Measurements from ENCODE around the gene STAT5A.
"Not testable (repeated sequence)": the region's sequence is repeated elsewhere in the genome, so short reads cannot be mapped to it uniquely, and the experiment has no call there.

Gene STAT5A

DNA sequence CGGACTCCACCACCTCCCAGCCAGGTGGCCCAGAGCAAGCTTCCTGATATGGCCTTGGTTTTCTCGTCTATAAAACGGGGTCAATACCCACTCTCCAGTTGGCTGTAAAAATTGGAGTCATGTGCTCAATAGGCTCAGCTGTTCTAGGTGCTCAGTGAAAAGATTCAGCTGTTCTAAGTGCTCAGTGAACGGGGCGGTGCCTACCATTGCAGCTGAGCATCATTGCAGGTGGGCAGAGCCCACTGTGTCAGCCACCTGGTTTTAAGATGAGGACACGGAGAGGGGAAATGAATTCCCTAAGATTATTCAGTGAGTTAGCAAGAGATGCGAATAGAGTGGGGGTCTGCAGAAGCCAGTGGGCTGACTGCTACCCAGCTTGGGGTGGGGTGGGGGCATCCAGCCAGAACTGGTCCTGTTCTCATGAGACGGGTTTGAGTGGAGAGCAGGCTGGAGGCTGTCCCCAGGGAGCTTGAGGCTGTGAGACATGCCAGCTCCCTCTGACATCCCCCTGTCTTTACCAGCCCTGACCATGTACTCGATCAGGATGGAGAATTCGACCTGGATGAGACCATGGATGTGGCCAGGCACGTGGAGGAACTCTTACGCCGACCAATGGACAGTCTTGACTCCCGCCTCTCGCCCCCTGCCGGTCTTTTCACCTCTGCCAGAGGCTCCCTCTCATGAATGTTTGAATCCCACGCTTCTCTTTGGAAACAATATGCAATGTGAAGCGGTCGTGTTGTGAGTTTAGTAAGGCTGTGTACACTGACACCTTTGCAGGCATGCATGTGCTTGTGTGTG lies 21.9 kb downstream of the STAT5A start:
- no peak for DNase-seq

DNA sequence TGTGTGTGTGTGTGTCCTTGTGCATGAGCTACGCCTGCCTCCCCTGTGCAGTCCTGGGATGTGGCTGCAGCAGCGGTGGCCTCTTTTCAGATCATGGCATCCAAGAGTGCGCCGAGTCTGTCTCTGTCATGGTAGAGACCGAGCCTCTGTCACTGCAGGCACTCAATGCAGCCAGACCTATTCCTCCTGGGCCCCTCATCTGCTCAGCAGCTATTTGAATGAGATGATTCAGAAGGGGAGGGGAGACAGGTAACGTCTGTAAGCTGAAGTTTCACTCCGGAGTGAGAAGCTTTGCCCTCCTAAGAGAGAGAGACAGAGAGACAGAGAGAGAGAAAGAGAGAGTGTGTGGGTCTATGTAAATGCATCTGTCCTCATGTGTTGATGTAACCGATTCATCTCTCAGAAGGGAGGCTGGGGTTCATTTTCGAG lies 22.5 kb downstream of the STAT5A start:
- DNase-seq: no peak

DNA sequence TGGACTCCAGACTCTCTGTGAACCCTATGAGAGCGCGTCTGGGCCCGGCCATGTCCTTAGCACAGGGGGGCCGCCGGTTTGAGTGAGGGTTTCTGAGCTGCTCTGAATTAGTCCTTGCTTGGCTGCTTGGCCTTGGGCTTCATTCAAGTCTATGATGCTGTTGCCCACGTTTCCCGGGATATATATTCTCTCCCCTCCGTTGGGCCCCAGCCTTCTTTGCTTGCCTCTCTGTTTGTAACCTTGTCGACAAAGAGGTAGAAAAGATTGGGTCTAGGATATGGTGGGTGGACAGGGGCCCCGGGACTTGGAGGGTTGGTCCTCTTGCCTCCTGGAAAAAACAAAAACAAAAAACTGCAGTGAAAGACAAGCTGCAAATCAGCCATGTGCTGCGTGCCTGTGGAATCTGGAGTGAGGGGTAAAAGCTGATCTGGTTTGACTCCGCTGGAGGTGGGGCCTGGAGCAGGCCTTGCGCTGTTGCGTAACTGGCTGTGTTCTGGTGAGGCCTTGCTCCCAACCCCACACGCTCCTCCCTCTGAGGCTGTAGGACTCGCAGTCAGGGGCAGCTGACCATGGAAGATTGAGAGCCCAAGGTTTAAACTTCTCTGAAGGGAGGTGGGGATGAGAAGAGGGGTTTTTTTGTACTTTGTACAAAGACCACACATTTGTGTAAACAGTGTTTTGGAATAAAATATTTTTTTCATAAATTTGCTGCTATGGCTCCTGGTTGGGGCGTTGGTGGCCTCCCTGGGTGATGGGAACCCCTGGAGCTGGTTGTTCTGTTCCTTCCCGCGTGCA lies 23.1 kb downstream of the STAT5A start:
- DNase-seq: peak; percentile 83

DNA sequence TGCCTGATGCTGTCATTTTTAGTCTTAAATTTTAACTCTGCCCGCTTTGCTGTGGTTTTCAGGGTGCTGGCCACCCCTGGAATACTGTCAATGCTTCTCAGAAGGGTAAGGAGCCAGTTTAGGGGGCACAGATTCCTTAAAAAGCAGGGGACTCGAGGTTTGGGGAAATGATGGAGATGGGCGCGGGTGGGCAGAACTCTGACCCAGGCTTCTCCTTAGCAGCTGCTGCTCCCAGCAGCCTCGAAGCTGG lies 23.7 kb downstream of the STAT5A start:
- no peak for DNase-seq

DNA sequence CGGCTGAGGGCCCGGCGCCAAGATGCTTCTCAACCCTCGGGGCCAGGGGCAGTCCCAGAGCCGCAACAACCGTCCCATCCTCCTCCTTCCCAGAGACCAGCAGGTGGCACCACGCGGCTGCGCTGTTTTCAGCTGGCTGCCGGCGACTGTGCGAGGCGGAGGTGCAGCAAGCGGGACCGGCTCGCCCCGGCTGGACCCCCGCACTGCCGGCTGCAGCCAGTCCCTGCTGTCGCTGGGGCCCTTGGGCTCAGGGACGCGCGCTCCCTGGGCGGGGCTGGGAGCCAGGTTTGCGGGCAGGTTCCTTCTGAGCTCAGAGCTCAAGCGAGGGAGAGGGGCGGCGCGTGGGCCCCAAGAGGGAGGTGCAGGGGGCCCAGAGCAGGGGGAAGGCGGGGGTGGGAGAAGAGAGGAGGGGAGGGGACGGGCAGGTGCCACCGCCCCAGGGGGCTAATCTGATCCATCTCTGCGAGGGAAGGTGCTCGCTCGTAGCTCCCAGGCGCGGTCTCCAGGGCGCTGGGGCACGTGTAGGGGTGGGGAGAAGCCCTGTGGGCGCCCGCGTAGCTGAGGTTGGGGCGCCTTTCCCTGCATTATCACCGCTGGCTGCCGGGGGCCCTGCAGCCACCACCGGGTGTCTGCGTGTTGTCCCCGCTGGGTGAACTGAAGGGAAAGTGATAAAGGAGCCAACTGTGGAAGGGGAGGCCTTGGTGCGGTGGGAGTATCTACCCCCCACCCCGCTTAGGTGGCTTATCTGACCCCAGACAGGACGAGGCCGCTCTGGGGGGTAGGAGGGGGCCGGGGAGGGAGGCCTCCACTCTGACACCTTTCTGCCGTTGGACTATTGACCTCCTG lies 24.2 kb downstream of the STAT5A start:
- DNase-seq: peak; percentile 86

DNA sequence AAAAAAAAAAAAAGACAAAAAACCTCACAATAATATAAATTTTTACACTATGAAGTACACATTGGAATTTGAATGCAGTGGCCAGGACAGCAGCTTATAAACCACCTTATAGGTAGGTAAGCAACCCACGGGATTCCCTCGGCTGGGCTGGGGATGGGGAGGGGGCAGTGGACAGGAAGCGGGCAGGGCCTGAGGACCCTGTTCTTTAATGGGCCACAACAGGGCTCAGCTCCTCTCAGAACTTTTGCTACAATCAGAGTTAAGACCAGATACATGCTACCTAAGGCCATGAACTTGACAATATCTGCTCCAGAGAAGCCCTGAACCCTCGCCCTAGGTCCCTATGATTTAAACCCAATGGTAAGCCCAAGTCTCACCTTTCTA lies 25.1 kb downstream of the STAT5A start:
- DNase-seq: no peak

DNA sequence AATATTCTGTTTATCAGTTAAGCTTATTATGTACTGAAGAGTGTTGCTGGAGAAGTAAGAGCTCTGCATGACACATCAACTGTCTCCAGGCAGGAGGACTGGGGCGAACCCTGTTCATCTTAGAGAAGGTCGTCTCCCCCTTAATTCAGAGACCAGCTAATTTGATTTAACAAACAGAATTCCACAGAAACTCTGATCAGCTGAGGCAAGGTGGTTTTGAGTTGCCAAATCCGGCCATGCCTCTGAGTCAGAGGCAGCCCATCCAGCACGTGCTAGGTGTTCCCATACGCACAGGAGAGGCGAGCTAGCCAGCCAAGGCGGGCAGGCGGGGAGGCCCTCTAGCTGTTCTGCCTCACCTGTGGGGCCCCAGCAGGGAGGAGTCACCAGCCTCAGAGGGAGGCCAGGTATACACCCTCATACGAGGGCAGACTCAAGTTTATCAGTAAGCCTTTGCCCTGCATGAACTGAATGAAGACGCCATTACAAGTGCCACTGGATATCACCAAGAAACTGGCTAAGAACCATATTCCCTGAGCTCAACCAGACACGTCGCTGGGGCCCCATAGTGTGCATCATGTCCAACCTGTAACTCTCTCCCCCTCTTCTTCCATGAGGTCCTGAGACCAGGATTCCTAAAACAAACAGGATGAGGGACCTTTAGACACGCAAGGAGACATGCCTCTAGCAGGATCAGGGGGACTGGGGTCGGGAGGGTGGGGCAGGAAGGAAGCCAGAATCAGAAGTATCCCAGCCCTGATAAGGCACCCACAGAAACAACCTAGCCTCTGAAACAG lies 25.7 kb downstream of the STAT5A start:
- no peak for DNase-seq

DNA sequence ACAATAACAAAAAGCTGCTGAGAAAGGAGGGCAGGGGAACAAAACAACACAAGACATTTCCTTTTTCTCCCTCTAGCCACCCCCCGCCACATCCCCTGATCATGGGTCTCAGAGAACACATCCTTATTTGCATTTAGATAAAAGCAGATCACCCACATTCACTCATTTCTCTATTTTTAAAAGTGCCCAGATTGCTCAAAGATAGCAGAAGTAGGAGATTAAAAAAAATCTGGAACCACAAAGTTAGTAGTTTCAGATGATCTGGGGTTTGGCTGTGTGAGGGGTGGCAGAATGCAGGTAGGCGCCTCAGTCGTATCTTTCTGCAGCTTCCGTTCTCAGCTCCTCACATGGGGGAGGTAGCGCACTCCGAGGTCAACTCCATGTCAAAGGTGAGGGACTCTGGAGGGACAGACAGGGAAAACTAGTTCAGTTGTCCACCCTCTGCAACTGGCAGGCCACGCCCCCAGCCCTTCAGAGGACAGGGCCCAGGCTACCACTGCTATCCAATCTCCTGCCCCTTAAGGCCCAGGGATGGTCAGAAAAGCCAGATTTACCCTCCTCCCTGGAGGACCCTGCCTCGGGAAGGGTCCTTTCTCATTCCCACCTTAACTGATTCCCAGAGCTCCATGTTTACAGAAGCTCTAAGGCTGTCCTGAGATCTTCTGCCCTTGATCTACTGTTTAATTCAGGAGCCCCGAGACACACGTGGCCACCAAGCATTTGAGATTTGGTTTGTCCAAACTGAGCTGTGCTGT lies 27.3 kb downstream of the STAT5A start:
- no peak for DNase-seq

DNA sequence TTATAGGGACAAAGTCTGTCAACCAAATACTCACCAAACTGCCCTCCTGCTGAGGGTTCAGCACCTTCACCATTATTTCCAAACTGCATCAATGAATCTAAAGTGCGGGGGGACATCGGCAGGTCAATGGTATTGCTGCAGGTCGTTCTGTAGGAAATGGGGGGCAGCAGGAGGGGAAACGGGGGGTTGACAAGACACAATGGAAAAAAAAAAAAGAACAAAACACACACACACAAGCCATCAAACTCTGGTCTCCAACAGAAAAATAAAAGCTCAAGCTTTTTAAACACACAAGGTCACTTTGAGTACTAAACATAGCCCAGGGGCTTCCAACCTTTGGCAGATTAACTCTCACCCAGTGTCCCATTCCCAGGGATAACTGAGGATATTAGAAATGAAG lies 28.5 kb downstream of the STAT5A start:
- DNase-seq: no peak

DNA sequence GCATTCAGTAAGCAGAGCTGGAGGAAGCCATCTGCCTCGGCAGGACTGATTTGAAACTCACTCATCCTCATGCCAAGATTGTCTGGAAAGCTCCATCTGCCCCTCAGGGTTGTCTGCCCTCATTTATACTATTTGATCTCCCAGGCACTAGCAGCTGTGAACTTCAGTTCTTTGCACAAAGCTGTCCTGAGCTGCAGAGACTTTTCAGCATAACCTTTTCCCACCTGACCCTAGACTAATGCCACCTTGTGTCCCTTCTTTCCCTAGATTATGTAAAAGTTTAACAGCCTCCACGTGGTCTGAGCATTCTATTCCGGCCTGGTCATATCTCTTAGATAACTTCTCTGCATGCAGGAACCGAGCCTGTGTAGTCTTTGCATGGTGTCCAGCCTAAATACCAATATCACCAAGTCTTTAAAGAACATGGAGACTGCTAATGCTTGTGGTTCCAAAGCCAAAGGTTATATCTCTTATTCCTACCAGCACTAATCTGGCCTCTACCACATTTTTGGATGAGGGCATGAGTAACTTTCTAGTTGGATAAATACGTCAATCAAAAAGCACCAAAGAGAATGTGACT lies 29.1 kb downstream of the STAT5A start:
- no peak for DNase-seq

DNA sequence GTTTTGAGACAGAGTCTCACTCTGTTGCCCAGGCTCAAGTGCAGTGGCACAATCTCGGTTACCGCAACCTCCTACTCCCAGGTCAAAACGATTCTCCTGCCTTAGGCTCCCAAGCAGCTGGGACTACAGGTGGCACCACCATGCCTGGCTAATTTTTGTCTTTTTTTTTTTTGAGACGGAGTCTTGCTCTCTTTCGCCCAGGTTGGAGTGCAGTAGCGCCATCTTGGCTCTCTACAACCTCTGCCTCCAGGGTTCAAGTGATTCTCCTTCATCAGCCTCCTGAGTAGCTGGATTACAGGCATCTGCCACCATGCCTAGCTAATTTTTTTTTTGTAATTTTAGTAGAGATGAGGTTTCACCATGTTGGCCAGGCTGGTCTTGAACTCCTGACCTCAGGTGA lies 29.7 kb downstream of the STAT5A start:
- not testable (repeated sequence) for DNase-seq

DNA sequence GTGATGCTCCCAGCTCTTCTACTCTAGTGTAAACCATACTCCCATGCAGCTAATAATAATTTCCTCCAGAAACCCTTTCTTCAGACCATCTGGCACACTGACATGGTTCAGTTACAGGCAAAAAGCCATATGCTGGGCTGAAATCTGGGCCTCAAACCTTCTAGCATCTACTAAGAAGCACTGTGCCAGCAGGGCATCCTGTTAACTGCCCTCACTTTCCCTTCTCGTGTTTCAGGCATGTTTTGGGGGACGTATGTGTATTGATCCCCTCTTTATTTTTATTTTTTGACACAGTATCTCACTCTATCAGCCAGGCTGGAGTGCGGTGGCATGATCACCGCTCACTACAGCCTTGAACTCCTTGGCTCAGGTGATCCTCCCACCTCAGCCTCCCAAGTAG lies 33.3 kb downstream of the STAT5A start:
- DNase-seq: no peak

DNA sequence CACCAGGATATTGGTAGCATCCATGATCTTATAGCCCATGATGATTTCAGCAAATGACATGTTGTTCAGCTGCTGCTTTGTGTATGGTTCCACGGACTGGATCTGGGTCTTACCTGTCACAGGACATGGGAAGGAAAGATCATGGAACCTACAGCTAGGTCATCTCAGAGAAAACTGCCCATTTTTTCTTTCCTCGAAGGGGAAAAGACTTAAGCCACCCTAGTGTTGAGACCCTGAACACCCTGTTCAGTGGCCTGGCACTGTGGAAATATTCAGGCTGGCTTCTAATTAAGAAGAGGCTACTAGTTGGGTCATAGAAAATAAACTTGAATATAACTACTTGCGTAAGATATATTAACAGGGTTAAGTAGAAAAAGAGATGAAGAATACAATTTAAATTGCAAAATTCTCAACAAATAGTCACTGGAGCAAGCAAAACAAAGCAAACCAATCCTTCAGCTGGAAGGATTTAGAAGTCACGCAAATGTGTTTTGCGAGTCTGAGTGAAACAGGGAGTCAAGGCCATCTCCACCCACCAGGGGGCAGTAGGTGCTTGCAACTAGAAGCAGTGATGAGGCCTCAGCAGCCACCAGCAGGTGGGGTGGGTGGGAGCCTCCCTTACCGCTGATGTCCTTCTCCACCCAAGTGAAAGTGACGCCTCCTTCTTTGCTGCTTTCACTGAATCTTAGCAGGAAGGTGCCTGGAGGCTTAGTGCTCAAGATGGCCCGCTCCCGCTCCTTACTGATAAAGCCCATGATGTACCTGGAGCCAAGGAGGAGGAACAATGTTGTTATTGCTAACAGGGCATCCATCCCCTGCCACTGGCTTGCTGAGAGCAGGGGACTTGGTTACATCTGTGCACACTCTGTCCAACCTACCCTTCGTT lies 34.3 kb downstream of the STAT5A start:
- DNase-seq: peak; percentile 95

DNA sequence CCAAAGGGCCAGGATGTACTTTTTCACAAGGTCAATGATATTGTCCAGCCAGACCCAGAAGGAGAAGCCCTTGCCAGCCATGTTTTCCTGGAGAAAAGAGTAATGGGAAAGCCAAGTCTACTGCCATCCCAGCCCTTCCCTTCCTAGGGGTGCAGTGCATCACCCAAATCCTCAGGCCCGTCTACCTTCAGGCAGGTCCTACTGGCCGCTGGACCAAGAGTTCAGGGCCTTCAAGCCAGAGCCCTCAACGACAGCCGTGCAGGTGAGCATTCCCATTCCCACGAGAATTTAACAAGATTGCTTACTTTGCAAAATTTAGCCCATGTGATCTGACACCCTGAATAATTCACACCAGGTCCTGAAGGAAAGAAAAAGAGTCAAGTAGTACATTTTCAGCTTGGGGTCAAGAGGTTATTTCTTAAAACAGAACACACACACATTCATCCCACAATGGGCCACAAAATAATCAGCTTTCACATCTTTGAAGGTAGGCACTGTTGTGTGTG lies 35.0 kb downstream of the STAT5A start:
- no peak for DNase-seq

DNA sequence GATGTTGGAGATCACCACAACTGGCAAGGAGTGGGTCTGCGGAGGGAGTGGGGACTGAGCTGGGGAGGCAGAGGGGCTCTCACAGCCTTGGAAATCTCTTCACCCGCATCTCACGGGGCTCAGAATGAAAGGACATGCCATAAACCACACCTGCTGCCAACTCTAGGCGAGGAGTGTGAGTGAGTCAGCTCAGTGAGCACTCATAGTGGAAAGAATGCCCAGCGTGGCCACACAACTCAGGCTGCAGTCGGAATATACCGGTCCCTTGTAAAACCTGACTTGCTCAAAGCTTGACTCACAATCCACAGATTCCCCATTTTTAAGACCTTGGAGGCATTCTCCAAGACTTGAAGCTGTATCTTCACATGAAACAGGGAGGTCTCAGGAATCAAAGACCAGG lies 36.7 kb downstream of the STAT5A start:
- DNase-seq: no peak

DNA sequence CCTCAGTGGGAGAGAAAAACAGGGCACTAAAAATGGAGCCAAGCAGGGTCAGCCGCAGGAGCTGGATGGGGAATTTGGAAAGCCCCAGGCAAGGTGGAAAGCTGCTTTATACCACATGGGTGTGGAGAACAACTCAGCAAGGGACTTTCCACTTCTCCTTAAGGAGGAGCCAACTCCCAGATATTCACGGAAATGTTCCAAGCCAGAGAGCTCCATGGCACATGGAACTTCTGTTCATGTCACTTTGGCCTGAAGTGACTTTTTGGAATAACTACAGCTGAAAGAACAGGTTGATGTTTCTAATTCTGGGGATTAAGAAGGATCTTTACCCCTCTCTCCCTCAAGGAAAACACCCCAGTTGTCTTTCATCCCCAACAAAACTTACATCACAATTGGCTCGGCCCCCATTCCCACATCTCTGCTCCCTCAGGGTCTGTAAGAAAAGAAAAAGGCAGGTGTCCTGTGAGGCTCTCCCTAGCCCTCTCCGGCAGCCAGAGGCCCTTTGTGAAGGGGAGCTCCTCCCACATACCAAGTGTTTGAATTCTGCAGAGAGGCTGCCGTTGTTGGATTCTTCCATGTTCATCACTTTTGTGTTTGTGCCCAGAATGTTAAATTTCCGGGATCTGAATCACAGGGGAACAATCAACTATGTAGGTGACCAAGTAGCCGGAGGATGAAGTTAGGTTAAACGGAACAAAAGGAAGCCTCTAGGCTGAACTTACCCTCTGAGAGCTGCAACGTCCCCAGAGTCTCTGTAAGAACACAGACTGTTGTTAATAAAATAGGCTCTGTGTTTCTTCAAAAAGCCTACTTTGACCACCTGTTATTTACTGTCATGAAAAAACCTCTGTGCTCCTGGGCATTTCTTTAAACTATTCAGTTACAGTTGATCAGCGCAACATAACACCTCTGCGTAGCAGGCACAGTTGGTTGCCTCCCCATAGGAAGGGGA lies 41.0 kb downstream of the STAT5A start:
- no peak for DNase-seq

DNA sequence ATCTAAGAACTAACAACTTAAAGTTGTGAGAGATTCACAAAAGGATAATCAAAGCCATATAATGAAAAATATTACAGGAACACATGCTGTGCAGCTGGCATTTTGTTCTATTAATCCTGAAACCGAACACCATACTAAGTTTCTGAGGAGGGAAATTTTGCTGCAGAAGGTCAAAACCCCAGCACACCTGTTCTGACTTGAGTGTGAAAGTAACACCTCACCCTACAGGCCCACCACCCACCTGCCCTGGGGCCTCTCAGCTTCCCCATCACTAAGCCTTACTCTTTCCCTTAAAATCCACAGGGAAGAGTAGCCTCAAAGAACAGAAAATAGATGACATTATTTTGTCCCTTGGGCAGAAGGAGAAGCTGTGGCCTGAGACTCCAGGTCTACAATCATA lies 44.8 kb downstream of the STAT5A start:
- no peak for DNase-seq

DNA sequence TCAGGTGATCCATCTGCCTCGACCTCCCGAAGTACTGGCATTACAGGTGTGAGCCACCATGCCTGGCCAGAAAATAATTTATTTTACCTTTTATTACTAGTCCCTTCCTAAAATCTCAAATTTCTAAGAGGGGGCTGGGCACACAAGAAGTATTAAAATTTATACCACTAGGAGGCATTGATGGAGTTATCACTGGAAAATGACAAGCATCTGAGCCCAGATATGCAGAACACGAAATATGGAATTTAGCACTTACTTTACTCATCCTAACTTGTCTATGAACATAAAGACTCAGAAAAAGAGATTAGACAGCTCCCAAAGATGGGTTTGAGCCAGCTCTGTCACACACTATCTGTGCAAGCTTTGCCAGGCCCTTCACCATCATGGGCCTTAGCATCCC lies 46.4 kb downstream of the STAT5A start:
- no peak for DNase-seq

DNA sequence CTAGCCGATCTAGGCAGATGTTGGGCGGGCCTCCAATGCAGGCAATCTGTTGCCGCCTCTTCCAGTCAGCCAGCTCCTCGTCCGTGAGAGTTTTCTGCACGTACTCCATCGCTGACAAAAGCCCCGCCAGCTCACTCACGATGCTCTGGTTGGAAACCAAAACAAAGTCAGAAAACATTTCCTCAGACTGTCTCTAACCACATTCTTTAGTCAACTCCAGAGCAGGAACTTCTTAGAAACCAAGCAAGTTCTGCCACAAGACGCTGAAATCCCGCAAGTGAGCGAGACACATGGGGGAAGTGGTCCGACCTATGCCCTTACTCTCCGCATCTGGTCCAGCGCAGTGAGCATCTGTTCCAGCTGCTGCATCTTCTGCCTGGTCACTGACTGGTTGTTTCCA lies 49.1 kb downstream of the STAT5A start:
- no peak for DNase-seq
